GM12801 (cell line): ENCODE results near the gene SGPL1.

Source experiments
- CTCF ChIP-seq: IDR thresholded peaks from one replicate; pipeline ENCODE4 v1.5.1; 2011; ENCODE audit warnings: control low read depth; ENCODE audit not compliant: insufficient read length; ENCODE audit errors: extremely low read depth

SGPL1 gene

GRCh38 chr10:70927189-70927943 lies 111.6 kb downstream of the SGPL1 start:
- TF ChIP-seq CTCF = no peak

GRCh38 chr10:70928140-70928539 lies 112.4 kb downstream of the SGPL1 start:
- no peak for TF ChIP-seq CTCF

GRCh38 chr10:70930263-70931000 lies 114.7 kb downstream of the SGPL1 start:
- TF ChIP-seq CTCF = no peak
